ENCODE measurements around the gene ZBTB7C. TPM values are rescaled to one million over a fixed set of nuclear protein-coding genes. Genes with fewer than 3 reads are reported as not detected.

ZBTB7C gene
- total RNA-seq, 1 experiment from 2014 or later, result 0.18 TPM

- no peaks in the 10 kb centered on the region for H3K36me3 ChIP-seq (ENCODE audit: control insufficient read depth, insufficient read depth, low read length)
- H3K4me3 Mint-ChIP-seq (ENCODE audit: unreplicated experiment), result no peak overlapping the region
- intact Hi-C loops (cut with micrococcal nuclease; ENCODE audit: unreplicated experiment), result no loop called here
- H3K27me3 ChIP-seq (replicated peaks; ENCODE audit: control insufficient read depth, insufficient read depth, low read length), result no peaks in the 10 kb centered on the region
- no peak overlapping the region for H3K27ac Mint-ChIP-seq (ENCODE audit: unreplicated experiment)
- no peaks in the 10 kb centered on the region for H3K9me3 ChIP-seq
- DNase-seq, result no peak
- BruUV-seq (replicated peaks), result no TSS peak
- no peaks in the 10 kb centered on the region for H3K36me3 Mint-ChIP-seq (ENCODE audit: insufficient read depth, unreplicated experiment)
- no peaks in the 10 kb centered on the region for H3K4me1 ChIP-seq
- H3K27me3 Mint-ChIP-seq (ENCODE audit: insufficient read depth, unreplicated experiment), result no peaks in the 10 kb centered on the region
- no peaks in the 10 kb centered on the region for H3K4me1 Mint-ChIP-seq (ENCODE audit: low read depth, unreplicated experiment)
- TF ChIP-seq CTCF (IDR thresholded peaks at IDR 0.05; ENCODE audit: insufficient read depth in 1 of 2, low read depth in 1 of 2, low read length in 1 of 2, severe bottlenecking in 1 of 2, unreplicated experiment in 1 of 2), result no peak
- no peak overlapping the region for H3K4me3 ChIP-seq (ENCODE audit: low read depth, low read length)
- H3K9me3 Mint-ChIP-seq (ENCODE audit: unreplicated experiment), result no peaks in the 10 kb centered on the region
- ChIA-PET CTCF (no interaction called here), POLR2A (no interaction called here)
These were observed 37.2 kb downstream of the ZBTB7C start for GRCh38 chr18:48371854-48372602.

- BruUV-seq (replicated peaks), result no TSS peak
- no peaks in the 10 kb centered on the region for H3K9me3 ChIP-seq
- CTCF ChIA-PET, result interaction anchor here (0.6 kb wide), 1 partner anchor 20 kb away, joined by 3 read pairs; no protein-coding TSS in a partner anchor
These were observed 41.6 kb downstream of the ZBTB7C start for GRCh38 chr18:48367557-48367956.

GRCh38 chr18:48365965-48366364 lies 43.2 kb downstream of the ZBTB7C start:
- Histone ChIP-seq H3K36me3 (ENCODE audit: control insufficient read depth, insufficient read depth, low read length) (no peaks in the 10 kb centered on the region), H3K4me1 (no peaks in the 10 kb centered on the region), H3K4me3 (ENCODE audit: low read depth, low read length) (no peak overlapping the region), H3K27me3 (replicated peaks; ENCODE audit: control insufficient read depth, insufficient read depth, low read length) (no peaks in the 10 kb centered on the region), H3K9me3 (no peaks in the 10 kb centered on the region)
- intact Hi-C loops (cut with micrococcal nuclease; ENCODE audit: unreplicated experiment), result no loop called here
- Mint-ChIP-seq H3K4me3 (ENCODE audit: unreplicated experiment) (no peak overlapping the region), H3K9me3 (ENCODE audit: unreplicated experiment) (no peaks in the 10 kb centered on the region), H3K36me3 (ENCODE audit: insufficient read depth, unreplicated experiment) (no peaks in the 10 kb centered on the region), H3K27ac (ENCODE audit: unreplicated experiment) (no peak overlapping the region), H3K4me1 (ENCODE audit: low read depth, unreplicated experiment) (no peaks in the 10 kb centered on the region), H3K27me3 (ENCODE audit: insufficient read depth, unreplicated experiment) (no peaks in the 10 kb centered on the region)
- POLR2A ChIA-PET, result no interaction called here
- no peak for DNase-seq
- no peak for TF ChIP-seq CTCF (IDR thresholded peaks at IDR 0.05; ENCODE audit: insufficient read depth in 1 of 2, low read depth in 1 of 2, low read length in 1 of 2, severe bottlenecking in 1 of 2, unreplicated experiment in 1 of 2)
- no TSS peak for BruUV-seq (replicated peaks)
- CTCF ChIA-PET, result no interaction called here

More at GRCh38 chr18:48367557-48367956, 41.6 kb downstream of the ZBTB7C start:
- Histone ChIP-seq H3K4me1 (no peaks in the 10 kb centered on the region), H3K4me3 (ENCODE audit: low read depth, low read length) (no peak overlapping the region), H3K36me3 (ENCODE audit: control insufficient read depth, insufficient read depth, low read length) (no peaks in the 10 kb centered on the region), H3K27me3 (replicated peaks; ENCODE audit: control insufficient read depth, insufficient read depth, low read length) (no peaks in the 10 kb centered on the region)
- H3K27me3 Mint-ChIP-seq (ENCODE audit: insufficient read depth, unreplicated experiment), result no peaks in the 10 kb centered on the region
- no peak overlapping the region for H3K4me3 Mint-ChIP-seq (ENCODE audit: unreplicated experiment)
- H3K9me3 Mint-ChIP-seq (ENCODE audit: unreplicated experiment), result no peaks in the 10 kb centered on the region
- H3K36me3 Mint-ChIP-seq (ENCODE audit: insufficient read depth, unreplicated experiment), result no peaks in the 10 kb centered on the region
- no peak for DNase-seq
- no peak for TF ChIP-seq CTCF (IDR thresholded peaks at IDR 0.05; ENCODE audit: insufficient read depth in 1 of 2, low read depth in 1 of 2, low read length in 1 of 2, severe bottlenecking in 1 of 2, unreplicated experiment in 1 of 2)
- H3K4me1 Mint-ChIP-seq (ENCODE audit: low read depth, unreplicated experiment), result no peaks in the 10 kb centered on the region
- POLR2A ChIA-PET, result no interaction called here
- intact Hi-C loops (cut with micrococcal nuclease; ENCODE audit: unreplicated experiment), result no loop called here
- no peak overlapping the region for H3K27ac Mint-ChIP-seq (ENCODE audit: unreplicated experiment)
